Neural cell (in vitro differentiated cells): ENCODE data around the gene FBLIM1. TPM values are rescaled to one million over a fixed set of nuclear protein-coding genes. Genes with fewer than 3 reads are reported as not detected.

Experiments used
- H2AFZ ChIP-seq: fragments of 200-600, 300-800 bp; sonication (generic), shearing (Covaris generic); 2 replicates; pipeline ENCODE4 v1.6.0; 2014; ENCODE audit warnings: low read depth, mild to moderate bottlenecking, antibody characterized with exemption, low read length, moderate library complexity
- H3F3A ChIP-seq: fragments of 200-600 bp; shearing (Covaris generic); 2 replicates; pipeline ENCODE4 v1.6.1; 2016; ENCODE audit warnings: mild to moderate bottlenecking, moderate library complexity, mixed read lengths, antibody characterized with exemption, low read length; ENCODE audit not compliant: insufficient read depth, poor library complexity, severe bottlenecking
- H3K27ac ChIP-seq: fragments of 200-600, 300-800 bp; sonication (generic), shearing (Covaris generic); 2 replicates; pipeline ENCODE4 v1.5.1; 2014; ENCODE audit warnings: mild to moderate bottlenecking, low read length, moderate library complexity
- H3K27me3 ChIP-seq: fragments of 300-800, 200-600 bp; sonication (generic), shearing (Covaris generic); 2 replicates; pipeline ENCODE4 v1.6.0; 2014; ENCODE audit warnings: mild to moderate bottlenecking, low read depth, low read length, moderate library complexity; ENCODE audit not compliant: insufficient read depth
- H3K36me3 ChIP-seq: fragments of 300-800, 200-600 bp; sonication (generic), shearing (Covaris generic); 2 replicates; pipeline ENCODE4 v1.5.1; 2014; ENCODE audit warnings: mild to moderate bottlenecking, antibody characterized with exemption, low read length, moderate library complexity; ENCODE audit not compliant: insufficient read depth
- H3K4me2 ChIP-seq: fragments of 300-800, 200-600 bp; sonication (generic), shearing (Covaris generic); 2 replicates; pipeline ENCODE4 v1.6.0; 2014; ENCODE audit warnings: mild to moderate bottlenecking, low read length
- H3K4me3 ChIP-seq: fragments of 300-800, 200-600 bp; sonication (generic), shearing (Covaris generic); 2 replicates; pipeline ENCODE4 v1.5.1; 2014; ENCODE audit warnings: mild to moderate bottlenecking, low read length, moderate library complexity
- H3K79me2 ChIP-seq: fragments of 200-600 bp; shearing (Covaris generic); replicated peaks from 2 replicates; pipeline ENCODE4 v1.6.0; 2014; ENCODE audit warnings: mild to moderate bottlenecking, low read length, moderate library complexity; ENCODE audit not compliant: insufficient read depth
- H3K9ac ChIP-seq: fragments of 300-800, 200-600 bp; sonication (generic), shearing (Covaris generic); 2 replicates; pipeline ENCODE4 v1.6.1; 2016; ENCODE audit warnings: mild to moderate bottlenecking, low read length, mixed read lengths
- H3K9me2 ChIP-seq: fragments of 200-600 bp; shearing (Covaris generic); 2 replicates; pipeline ENCODE4 v1.6.1; 2016; ENCODE audit warnings: mild to moderate bottlenecking, low read length, mixed read lengths; ENCODE audit not compliant: insufficient read depth
- H3K9me3 ChIP-seq: fragments of 200-600, 300-800 bp; sonication (generic), shearing (Covaris generic); 2 replicates; pipeline ENCODE4 v1.6.1; 2016; ENCODE audit warnings: mild to moderate bottlenecking, mixed run types, low read length, moderate library complexity, mixed read lengths
- H4K20me1 ChIP-seq: fragments of 200-600 bp; shearing (Covaris generic); 2 replicates; pipeline ENCODE4 v1.6.1; 2016; ENCODE audit warnings: mild to moderate bottlenecking, mixed run types; ENCODE audit not compliant: insufficient read depth
- EP300 ChIP-seq: fragments of 450-650 bp; conservative IDR thresholded peaks from 2 replicates; pipeline ENCODE4 v1.6.1; 2014; ENCODE audit warnings: antibody characterized with exemption, mild to moderate bottlenecking, moderate library complexity; ENCODE audit not compliant: poor library complexity, severe bottlenecking
- MXI1 ChIP-seq: fragments of 450-650 bp; conservative IDR thresholded peaks from 2 replicates; pipeline ENCODE4 v1.6.1; 2014; ENCODE audit warnings: antibody characterized with exemption, mild to moderate bottlenecking; ENCODE audit not compliant: poor library complexity, severe bottlenecking
- POLR2AphosphoS5 ChIP-seq: IDR thresholded peaks from 2 replicates; pipeline ENCODE4 v1.6.1; 2012
- RAD21 ChIP-seq: fragments of 450-650 bp; conservative IDR thresholded peaks from 2 replicates; pipeline ENCODE4 v1.6.1; 2014; ENCODE audit warnings: antibody characterized with exemption, mild to moderate bottlenecking, moderate library complexity
- SMC3 ChIP-seq: fragments of 450-650 bp; conservative IDR thresholded peaks from 2 replicates; pipeline ENCODE4 v1.6.1; 2014; ENCODE audit warnings: antibody characterized with exemption, mild to moderate bottlenecking, moderate library complexity; ENCODE audit not compliant: poor library complexity
- TAF1 ChIP-seq: IDR thresholded peaks from 2 replicates; pipeline ENCODE4 v1.6.1; 2012; ENCODE audit warnings: low read depth
- polyA plus RNA-seq: library from polyadenylated mRNA; depleted of rRNA; stranded (reverse); fragments of >200 nt; gene quantifications from 2 replicates; pipeline ENCODE4 v1.2.3, GENCODE V29; 2014
- TF ChIP-seq, protein P1 (sequence below): fragments of 450-650 bp; IDR thresholded peaks from 2 replicates; pipeline ENCODE4 v1.5.1; 2014; ENCODE audit warnings: antibody characterized with exemption, mild to moderate bottlenecking, moderate library complexity; ENCODE audit not compliant: poor library complexity, severe bottlenecking
- TF ChIP-seq, protein P2 (sequence below): IDR thresholded peaks from 2 replicates; pipeline ENCODE4 v1.6.1; 2012; ENCODE audit warnings: borderline replicate concordance

FBLIM1 gene
- polyA plus RNA-seq, 1 donor from 2014 or later: 24.9 TPM

DNA sequence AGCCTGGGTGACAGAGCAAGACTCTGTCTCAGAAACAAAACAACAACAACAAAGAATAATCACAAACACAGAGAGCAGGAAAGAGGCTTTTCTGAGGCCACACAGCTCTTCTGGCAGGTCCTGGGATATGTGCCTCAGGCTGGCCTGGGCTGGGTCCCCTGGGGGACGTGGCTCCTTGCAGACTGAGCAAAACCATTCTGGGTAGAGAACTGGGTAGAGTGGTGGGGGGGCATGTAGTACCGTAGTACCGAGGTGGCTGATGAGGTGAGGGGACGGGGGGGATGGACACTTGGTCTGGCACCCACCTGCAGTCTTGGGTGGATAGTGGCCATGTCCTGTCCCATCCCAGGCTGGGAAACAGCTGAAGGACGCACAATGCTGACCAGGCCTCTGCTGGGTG is 10.3 kb upstream of the FBLIM1 start:
- Histone ChIP-seq H3K36me3 (no peaks in the 10 kb centered on the region), H3F3A (no peaks in the 10 kb centered on the region), H3K27me3 (no peaks in the 10 kb centered on the region), H3K27ac (no peak overlapping the region), H3K9me3 (no peaks in the 10 kb centered on the region), H3K9ac (no peak overlapping the region), H3K4me2 (no peak overlapping the region), H3K4me3 (no peak overlapping the region), H3K9me2 (no peaks in the 10 kb centered on the region), H3K79me2 (no peaks in the 10 kb centered on the region), H2AFZ (no peak overlapping the region), H4K20me1 (no peaks in the 10 kb centered on the region)
- TF ChIP-seq MXI1 (no peak), SMC3 (no peak), EP300 (no peak), RAD21 (no peak), TAF1 (no peak), POLR2AphosphoS5 (no peak)
- TF ChIP-seq, protein P1, sequence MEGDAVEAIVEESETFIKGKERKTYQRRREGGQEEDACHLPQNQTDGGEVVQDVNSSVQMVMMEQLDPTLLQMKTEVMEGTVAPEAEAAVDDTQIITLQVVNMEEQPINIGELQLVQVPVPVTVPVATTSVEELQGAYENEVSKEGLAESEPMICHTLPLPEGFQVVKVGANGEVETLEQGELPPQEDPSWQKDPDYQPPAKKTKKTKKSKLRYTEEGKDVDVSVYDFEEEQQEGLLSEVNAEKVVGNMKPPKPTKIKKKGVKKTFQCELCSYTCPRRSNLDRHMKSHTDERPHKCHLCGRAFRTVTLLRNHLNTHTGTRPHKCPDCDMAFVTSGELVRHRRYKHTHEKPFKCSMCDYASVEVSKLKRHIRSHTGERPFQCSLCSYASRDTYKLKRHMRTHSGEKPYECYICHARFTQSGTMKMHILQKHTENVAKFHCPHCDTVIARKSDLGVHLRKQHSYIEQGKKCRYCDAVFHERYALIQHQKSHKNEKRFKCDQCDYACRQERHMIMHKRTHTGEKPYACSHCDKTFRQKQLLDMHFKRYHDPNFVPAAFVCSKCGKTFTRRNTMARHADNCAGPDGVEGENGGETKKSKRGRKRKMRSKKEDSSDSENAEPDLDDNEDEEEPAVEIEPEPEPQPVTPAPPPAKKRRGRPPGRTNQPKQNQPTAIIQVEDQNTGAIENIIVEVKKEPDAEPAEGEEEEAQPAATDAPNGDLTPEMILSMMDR: no peak
- TF ChIP-seq, protein P2, sequence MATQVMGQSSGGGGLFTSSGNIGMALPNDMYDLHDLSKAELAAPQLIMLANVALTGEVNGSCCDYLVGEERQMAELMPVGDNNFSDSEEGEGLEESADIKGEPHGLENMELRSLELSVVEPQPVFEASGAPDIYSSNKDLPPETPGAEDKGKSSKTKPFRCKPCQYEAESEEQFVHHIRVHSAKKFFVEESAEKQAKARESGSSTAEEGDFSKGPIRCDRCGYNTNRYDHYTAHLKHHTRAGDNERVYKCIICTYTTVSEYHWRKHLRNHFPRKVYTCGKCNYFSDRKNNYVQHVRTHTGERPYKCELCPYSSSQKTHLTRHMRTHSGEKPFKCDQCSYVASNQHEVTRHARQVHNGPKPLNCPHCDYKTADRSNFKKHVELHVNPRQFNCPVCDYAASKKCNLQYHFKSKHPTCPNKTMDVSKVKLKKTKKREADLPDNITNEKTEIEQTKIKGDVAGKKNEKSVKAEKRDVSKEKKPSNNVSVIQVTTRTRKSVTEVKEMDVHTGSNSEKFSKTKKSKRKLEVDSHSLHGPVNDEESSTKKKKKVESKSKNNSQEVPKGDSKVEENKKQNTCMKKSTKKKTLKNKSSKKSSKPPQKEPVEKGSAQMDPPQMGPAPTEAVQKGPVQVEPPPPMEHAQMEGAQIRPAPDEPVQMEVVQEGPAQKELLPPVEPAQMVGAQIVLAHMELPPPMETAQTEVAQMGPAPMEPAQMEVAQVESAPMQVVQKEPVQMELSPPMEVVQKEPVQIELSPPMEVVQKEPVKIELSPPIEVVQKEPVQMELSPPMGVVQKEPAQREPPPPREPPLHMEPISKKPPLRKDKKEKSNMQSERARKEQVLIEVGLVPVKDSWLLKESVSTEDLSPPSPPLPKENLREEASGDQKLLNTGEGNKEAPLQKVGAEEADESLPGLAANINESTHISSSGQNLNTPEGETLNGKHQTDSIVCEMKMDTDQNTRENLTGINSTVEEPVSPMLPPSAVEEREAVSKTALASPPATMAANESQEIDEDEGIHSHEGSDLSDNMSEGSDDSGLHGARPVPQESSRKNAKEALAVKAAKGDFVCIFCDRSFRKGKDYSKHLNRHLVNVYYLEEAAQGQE: no peak

DNA sequence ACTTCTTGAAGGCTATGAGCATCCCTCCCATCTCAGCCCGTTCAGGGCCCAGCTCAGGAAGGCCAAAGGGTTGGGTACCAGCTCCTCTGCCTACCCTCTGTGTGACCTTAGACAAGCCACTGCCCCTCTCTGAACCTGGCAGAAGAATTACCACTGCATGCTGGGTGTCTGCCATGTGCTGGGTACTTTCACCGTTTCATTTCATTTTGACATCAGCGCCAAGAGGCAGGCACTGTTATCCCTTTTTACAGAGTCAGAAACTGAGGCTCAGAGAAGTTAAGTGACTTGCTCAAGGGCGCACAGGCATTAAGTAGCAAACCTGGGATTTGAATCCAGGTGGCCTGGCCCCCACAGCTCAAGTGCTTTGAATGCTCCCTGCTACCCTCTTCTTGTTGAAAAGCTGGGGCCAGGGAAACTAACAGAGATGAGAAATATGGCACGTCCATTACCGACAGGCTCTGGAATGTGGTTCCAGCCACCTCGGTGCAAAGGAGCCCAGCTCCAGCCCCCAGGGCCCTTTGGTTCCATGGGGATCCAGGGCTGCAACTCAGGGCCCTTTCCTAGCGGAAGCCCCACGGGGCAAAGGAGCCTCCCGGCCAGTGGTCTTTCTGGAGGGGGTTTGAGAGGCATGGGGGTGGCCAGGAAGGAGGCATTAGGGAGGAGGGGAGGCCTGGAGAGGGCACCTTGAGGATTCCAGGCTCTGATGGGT is 9.8 kb upstream of the FBLIM1 start:
- no peak overlapping the region for H3K27ac ChIP-seq
- H3K4me3 ChIP-seq: no peak overlapping the region
- H3F3A ChIP-seq: no peaks in the 10 kb centered on the region
- no peak overlapping the region for H3K4me2 ChIP-seq
- no peak overlapping the region for H3K9ac ChIP-seq
- H3K9me2 ChIP-seq: no peaks in the 10 kb centered on the region
- no peak overlapping the region for H2AFZ ChIP-seq
- no peaks in the 10 kb centered on the region for H3K36me3 ChIP-seq
- no peaks in the 10 kb centered on the region for H3K79me2 ChIP-seq
- TF ChIP-seq POLR2AphosphoS5: no peak
- no peak for TF ChIP-seq MXI1
- TF ChIP-seq, protein P1: no peak
- TF ChIP-seq RAD21: no peak
- H4K20me1 ChIP-seq: no peaks in the 10 kb centered on the region
- H3K9me3 ChIP-seq: no peaks in the 10 kb centered on the region
- H3K27me3 ChIP-seq: no peaks in the 10 kb centered on the region
